ENCODE results near the gene ETS1.
"Not testable (repeated sequence)": the region's sequence is repeated elsewhere in the genome, so short reads cannot be mapped to it uniquely, and the experiment has no call there.

Gene ETS1

DNA sequence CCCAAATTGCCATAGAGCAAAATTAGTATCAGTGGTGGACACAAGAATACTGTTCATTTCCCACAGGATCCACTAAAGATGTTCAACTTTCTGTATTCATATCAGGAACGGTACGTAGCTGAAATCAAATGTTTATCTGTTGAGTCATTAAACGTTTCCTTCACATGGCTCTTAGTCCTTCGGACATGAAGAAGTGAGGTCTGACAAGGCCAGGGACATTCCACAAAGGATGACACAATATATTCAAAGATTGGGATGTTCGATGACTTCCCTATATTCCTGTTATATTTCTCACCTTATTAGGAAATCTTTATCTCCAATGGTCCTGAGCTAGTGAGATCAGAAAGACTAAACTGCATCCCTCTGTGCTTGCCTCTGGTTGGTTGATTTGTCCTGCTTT lies 129.0 kb downstream of the ETS1 start:
- DNase-seq: peak; percentile 58 to 80

DNA sequence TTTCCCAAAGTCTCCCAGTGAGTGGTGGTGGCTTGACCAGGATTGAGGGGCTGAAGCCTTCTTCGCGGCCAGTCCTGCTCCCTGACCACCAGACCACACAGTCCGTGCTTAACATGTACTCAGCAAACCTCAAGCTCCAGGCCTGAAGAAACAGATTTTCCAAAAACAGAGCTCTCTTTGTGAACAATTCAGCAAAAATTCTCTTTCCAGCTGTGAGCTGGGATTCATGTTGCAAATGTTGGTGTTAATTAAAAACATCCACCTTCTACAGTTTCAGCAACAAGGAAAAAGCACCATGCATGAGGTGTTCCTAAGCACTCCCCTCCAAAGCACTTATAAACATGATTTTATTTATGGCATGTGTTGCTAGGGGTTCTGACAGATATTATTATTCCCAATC lies 129.5 kb downstream of the ETS1 start:
- no peak for DNase-seq

DNA sequence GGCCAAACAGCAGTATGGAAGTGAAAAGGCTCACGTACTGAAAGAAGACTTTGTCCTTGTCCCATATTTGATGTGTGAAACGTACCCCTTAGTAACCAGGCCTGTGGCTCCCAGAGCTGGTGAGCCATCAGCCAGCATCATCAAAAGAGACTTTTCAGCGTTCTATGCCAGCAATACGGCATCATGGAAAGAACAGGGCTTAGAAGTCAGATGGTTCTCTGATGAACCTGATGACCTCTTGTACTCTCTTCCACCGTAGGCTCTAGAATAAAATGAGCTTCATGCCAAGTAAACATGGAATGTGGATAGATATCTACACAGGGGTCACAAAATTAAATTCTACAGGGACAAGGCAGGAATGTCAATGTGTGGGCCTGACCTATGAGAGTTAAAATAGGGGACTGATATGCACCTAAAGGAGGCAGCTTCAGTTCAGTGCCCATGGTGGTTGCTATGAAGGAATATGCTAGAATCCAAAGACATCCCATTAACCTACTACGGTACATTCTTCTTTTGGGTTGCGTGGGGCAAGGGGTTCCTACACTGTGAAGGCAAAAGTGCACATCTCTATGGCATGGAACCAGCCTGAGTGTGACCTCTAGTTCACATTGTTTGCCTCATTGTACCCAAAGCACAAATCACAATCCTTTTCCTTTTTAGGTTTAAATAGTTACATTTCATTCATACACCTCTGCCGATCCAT lies 130.6 kb downstream of the ETS1 start:
- no peak for DNase-seq

DNA sequence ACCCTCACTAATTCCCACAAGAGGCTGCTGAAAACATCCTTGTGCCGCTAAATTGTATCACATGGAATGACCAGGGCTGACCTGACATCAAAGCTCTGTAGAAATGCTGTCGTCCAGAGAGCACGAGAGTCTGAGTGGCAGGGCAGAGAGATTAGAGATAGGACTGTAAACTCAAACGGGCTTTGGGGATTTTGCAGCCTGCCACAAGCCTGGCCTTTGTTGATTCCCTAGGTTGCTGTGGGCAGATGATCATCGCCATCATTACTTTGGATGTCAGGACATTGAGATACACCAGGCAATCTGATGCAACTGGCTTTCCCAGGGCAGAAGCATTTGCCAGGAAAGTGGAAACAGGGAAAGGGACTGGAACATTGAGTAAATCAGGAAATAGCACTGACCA lies 131.6 kb downstream of the ETS1 start:
- DNase-seq: no peak

DNA sequence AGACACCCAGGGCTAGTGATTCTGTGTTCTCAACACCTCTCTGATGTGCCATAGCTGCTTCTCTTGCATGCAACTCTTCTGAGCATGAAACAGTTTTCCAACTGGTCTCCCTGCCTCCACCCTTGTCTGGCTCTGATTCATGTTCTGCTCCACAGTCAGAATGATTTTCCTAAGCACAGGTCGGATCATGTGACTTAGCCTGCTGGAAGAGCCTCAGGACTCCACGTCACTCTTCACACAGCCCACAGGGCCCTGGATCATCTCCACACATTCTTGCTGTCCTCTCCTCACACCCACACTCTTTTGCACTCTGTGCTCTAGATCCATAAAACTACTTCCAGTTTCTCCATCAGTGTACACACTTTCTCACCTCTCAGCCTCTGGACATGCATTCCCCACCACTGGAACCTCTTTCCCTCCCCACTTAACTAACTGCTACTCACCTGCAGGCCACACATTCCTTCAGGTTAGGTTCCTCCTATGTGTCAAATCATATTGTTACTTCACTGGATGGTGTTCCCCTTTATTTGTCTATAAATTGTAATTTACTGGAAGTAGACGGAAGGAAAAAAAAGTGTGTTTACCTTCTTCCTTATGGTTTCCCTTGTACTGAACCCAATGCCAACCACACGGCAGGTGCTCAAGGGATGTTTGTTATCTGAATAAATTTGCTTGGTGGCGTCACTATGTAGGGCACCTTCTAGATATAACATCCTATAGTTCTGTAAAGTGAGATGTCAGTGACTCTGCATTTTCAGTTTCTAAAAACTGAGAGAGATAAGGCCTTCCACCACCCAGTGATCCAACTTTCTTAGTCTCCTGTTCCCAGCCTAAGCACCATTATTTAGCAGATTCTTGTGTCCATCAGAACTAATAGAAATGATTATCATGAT lies 133.7 kb downstream of the ETS1 start:
- DNase-seq: no peak

DNA sequence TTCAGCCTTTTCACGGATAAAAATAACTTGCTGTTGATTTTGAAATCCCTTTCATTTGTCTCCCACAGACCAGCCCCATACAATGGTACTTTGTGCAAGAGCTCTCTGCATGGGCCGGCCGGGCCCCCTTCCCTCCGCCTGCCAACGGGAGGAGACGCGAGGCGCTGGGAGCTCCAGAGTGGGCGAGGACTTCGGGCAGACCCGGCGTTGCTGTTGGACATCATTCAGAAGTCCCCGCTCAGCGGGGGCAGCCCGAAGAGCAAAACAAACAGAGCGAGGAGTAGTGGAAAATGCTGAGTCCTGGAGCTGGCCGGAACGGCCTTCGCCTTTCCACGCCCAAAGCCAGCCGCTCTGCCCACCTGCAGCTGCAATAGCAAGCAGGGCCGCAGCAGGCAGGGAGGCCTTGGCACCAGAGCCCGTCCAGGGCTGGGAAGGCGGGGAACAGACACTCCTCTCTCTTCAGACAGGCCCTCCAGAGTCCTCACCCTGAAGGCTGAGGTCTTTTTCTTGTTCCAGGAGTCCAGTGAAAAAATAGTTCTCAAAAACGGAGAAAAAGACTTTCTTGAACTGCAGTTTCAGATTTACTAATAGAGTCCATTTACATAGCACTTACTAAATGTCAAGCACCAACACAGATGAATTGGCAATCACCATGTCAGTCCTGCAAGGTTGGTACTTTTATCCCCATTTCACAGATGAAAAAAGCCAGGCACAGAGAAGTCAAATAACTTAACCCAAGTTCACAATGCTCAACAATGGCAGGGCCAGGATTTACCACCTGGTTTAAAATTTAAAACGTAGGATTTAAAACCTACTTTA lies 135.5 kb downstream of the ETS1 start:
- no peak for DNase-seq

DNA sequence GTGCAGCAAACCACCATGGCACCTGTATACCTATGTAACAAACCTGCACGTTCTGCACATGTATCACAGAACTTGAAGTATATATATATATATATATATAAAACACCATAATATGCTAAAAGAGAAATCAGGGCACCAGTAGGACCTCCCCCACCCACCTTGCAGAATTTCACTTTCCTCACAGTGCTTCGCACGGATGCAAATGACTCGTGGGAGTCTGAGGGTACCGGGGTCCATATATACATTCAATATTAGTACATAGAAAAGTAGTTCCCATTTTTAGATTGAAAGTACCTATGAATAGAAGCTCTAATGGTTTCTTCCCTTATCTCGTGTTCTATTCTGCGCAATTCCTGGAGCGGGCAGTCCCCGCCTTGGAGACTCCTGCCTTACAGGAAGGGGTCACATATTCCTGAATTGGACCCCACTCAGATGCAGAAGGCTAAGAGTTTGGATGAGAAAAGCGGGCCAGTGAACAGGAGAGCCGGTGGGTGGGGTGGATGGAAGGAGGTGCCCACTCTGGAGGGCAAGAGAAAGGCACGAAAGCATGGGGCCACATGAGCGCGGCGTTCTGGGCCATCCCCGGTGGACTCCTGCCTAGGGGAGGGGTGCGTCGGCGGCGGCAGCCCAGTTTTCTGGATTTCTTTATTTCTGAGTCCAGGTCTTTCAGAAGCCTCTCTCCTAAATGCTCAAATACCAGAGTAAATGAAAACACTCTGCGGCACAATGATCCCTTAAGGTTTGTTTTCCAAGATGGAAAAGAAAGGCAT lies 136.3 kb downstream of the ETS1 start:
- no peak for DNase-seq

DNA sequence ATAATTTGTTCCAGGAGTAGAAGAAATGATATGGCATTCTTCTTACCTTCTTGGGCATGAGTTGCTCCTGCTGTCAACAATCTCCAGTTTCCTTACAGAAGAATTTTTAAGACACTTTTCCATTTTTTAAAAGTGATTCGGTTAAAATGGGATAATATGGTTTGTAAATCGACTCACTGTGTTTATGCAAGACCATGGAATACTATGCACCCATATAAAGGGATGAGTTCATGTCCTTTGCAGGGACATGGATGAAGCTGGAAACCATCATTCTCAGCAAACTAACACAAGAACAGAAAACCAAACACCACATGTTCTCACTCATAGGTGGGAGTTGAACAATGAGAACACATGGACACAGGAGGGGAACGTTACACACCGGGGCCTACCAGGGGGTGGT lies 136.9 kb downstream of the ETS1 start:
- not testable (repeated sequence) for DNase-seq

DNA sequence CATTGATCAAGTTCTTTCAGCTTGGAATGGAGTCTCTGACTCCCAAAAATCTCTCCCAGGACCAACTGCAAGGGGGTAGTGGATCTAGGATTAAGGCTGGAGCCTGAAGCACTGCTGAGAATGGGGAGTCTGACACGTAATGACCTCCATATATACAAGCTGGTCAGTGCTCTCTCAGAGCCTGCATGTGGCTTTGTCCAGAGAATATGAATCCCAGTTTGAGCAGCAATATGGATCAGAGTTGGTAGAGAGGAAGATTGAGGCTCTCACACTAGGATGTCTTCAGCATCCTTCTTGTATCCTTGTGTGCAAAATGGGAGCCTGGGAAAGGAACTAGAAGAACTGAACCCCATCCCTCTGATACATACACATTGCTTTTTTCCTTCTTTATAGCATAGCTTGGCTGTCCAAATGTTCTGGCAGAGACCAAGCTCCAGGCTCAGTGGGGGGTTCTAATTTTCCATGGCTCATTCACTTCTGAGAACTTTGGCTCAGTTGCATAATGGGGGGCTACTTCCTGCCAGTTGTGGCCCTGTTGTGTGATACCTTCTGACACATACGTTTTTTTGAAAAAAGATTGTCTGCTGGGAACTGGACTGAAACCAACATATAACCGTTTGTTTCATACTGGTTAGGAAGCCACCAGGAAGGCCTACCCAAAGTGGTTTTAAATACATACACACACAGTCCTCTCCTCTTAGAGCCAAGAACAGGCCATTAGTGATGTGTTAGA lies 138.2 kb downstream of the ETS1 start:
- DNase-seq: no peak

DNA sequence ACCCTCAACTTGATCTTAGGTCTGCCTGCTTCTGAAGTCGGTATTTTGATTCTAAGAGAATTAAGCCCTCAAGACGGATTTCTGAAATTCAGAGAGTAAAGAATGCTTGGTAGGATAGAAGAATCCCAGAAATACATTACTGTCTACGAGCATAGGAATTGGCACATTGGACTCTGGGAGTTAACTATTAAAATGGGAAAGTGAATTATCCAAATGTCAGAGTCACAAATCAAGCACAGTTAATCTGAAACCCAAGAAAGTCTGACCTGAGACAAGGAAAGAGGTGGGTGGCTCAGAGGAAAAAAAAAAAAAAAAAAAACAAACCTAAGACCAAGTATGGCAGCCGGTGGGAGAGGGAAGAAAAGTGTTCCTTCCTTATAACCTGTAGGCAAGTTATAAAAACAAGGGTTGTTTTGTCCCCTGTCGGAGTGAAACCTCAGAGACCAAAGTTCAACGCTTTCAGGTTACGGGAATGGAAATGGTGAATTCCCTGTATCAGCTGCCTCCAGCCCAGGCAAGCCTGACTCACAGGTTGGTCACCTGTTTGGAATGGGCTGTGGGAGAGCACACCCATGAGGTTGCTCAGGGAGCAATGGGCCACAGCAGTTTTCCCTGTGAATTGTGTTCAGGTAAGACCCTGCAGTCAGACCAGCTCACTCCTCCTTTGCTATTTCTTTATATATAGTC lies 139.0 kb downstream of the ETS1 start:
- peak; percentile 51 to 70 for DNase-seq

DNA sequence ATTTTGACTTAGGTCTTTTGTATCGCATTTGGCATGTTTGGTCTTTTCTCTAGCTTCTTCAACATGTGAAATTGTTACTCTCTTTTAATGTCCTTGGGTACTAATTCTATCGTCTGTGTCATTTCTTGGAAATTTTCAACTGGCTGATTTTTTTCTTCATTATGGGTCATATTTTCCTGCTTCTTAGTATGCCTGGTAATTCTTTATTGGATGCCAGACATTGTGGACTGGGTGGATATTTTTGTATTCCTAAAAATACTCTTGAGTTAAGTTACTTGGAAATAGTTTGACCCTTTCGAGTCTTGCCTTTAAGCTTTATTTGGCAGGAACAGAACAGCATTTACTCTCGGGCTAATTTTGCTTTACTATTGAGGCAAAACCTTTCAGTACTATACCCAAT lies 140.1 kb downstream of the ETS1 start:
- no peak for DNase-seq

DNA sequence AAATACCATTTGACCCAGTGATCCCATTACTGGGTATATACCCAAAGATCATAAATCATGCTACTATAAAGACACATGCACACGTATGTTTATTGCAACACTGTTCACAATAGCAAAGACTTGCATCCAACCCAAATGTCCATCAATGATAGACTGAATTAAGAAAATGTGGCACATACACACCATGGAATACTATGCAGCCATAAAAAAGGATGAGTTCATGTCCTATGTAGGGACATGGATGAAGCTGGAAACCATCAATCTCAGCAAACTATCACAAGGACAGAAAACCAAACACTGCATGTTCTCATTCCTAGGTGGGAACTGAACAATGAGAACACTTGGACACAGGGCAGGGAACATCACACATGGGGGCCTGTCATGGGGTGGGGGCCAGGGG lies 141.4 kb downstream of the ETS1 start:
- not testable (repeated sequence) for DNase-seq

DNA sequence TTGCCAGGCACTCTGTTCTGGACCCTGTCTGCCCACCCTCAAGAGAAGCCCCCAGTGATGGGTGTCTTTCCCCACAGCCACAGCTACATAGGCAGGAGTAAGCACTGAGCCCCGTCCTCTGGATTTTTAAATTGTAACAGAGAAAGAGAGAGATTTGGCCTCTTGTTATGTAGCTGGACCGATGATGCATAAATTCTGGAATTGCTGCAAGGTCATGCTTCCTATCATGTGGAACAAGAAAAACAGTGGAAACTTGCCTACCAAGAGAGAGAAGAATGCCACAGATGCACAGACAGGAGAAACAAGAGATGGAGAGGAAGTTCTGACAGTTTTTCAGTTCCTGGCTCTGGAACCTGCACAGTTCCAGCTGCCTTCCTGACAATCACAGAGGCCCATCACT lies 150.2 kb downstream of the ETS1 start:
- DNase-seq: no peak

DNA sequence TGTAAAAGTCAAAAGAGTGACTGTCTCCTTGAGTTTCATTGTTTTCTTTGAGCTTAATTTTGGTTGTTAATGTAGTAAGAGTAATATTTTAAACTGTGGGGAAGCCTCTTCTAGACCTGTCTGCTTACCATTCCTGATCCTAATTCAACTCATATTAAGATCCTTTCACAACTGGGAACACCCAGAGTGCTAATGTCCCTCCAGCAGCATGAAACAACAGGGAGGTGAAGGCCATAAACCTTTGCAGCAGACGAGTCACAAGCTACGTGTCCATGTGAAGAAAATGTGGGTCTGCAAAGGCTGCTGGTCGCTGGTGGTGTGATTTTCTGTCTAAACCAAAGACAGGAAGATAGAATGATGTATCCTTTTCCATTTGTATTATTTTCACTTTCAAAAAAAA lies 152.5 kb downstream of the ETS1 start:
- DNase-seq: no peak

DNA sequence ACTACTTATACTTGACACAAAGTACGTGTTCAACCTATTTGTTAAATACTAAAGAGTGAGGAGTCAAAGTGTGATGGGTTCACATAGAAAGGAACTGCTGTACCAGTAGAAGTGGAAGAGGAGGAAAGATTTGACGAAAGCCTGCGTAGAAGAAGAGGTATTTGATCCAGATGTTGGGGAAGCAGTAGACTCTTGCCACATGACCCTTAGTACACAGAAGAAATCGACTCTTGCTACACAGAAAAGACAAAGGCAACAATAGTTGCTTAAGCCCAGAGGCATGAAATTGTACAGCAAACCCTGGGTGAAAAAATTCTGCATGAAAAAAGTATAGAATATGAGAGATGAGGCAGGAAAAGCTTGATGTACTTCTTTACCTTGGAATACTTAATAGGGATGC lies 152.9 kb downstream of the ETS1 start:
- no peak for DNase-seq

DNA sequence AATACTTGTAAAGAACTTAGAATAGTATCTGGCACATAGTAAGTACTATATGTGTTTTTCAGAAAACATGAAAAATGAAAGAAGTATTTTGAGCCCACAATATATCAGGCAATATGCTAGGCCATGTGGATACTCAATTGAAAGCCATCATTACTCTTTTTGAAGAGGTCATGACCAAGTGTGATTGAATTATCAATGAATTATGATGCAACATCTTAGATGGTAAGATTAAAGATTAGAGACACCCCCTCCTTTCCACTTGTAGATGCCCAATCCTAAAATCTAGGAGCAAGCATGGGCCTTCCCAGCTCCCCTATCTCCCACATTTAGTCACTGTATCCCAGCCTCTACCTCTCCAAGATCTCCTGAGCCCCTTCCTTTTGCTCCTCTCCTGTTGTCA lies 154.4 kb downstream of the ETS1 start:
- DNase-seq: no peak

DNA sequence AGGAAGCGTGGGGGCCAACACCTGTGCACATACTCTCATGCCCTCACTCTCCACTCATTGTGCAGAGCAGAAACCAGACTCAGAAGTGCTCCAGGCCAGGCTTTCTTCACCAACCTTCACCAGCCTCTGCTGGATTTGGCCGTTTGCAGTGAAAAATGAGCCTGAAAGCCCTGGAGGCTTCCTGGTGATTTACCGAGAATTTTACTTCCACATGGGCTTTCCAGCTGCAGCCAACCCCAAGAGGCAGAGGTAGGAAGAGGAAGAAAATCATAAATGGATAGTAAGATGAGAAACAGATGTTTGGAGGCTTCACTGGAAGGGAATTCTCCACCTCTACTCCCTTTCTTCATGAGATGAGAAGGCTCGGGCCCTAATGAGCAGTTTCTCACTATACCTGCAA lies 155.4 kb downstream of the ETS1 start:
- DNase-seq: no peak

DNA sequence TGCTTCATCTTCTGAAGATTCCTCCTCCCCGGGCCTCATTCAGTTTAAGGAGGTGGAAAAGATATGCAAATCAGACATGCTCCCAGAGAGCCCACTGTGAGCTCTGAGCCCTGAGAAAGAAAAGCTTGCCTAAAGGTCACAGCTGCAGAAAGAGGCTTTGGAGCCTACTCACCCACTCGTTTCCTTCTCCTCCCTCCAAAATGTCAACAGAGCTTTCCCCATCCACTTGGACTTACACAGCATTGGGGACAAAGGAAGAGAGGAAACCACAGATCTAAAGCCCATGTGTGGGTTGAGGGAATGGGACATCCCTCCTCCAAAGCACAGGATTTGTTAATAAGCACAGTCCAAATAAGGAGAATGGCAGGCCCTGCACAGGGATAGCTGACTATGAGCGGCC lies 158.4 kb downstream of the ETS1 start:
- DNase-seq: no peak

DNA sequence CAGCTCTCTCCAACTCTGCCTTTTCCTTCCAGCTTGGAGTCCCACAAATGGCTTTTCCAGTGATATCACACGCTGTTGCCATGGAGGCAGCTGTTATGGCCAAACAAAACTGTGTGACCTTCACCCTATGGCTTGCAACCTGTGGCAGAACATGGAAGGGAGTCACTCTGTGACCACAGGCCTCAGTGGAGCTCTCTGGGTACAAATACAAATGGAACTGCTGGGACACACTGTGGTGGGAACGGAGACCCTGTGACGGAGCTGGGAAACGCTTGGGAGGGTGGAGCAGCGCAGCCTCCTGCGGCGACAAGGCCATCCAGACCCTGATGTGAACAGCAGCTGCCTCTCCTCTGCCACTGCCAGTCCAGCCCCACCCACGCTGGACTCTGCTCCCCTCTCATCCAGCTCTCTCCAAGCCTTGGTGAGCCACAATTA lies 162.5 kb downstream of the ETS1 start:
- no peak for DNase-seq

DNA sequence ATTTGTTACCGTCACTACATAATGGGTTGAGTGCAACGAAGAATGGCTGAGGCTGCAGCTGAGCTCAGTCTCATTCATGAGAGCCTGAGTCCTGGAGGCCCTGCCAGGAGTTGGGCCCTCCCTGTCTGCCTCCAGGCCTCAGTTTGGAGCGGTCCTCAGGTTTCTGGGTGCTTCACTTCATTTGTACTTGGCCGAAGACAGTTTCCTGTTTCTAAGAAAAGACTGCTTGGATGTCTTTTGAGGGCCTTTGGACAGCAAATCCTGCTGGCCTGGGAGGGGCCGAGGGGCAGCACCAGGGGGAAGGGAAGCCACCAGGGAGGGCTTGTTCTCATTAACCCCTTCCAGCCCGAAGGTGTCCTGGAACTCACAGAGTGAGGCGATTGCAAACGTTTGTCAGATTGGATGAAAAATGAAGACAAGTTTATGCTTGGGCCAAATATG lies 163.1 kb downstream of the ETS1 start:
- no peak for DNase-seq

All from SW 1271 (cell line).